ENCODE measurements around the gene SLC41A2.

SLC41A2 gene

GRCh38 chr12:104929368-104929767 lies 28.7 kb downstream of the SLC41A2 start:
- DNase-seq, result no peak

- no peak for DNase-seq
These were observed 29.9 kb downstream of the SLC41A2 start for GRCh38 chr12:104928036-104928745.

- no peak for DNase-seq
These were observed 32.6 kb downstream of the SLC41A2 start for GRCh38 chr12:104925501-104925900.

- DNase-seq, result no peak
These were observed 36.8 kb downstream of the SLC41A2 start for GRCh38 chr12:104921340-104921739.

GRCh38 chr12:104911942-104912341 lies 46.1 kb downstream of the SLC41A2 start:
- DNase-seq, result no peak

- DNase-seq, result no peak
These were observed 47.8 kb downstream of the SLC41A2 start for GRCh38 chr12:104910196-104910840.

GRCh38 chr12:104909761-104910160 lies 48.3 kb downstream of the SLC41A2 start:
- no peak for DNase-seq

Measured in stimulated activated CD4-positive, alpha-beta T cell treated with anti-CD3 and anti-CD28 coated beads, Interleukin-4, amount 100 ng/mL, for 4 hours (primary cell).